CD4-positive, alpha-beta T cell treated with Interleukin-10 for 1 hour (primary cell): ENCODE data around the gene ADAMTS7.
"Not testable (repeated sequence)": the region's sequence is repeated elsewhere in the genome, so short reads cannot be mapped to it uniquely, and the experiment has no call there.

Source experiments
- DNase-seq: peaks from one replicate; pipeline ENCODE4 v3.0.0-alpha.2; 2020

Gene ADAMTS7

GRCh38 chr15:78777953-78778345 is 33.3 kb downstream of the ADAMTS7 start:
- DNase-seq, result not testable (repeated sequence)

GRCh38 chr15:78777290-78777952 is 33.8 kb downstream of the ADAMTS7 start:
- DNase-seq, result not testable (repeated sequence)

- not testable (repeated sequence) for DNase-seq
Observed at GRCh38 chr15:78776046-78776925, 35.0 kb downstream of the ADAMTS7 start.

- no peak for DNase-seq
Observed at GRCh38 chr15:78775472-78775871, 35.8 kb downstream of the ADAMTS7 start.

GRCh38 chr15:78774451-78774990 is 36.7 kb downstream of the ADAMTS7 start:
- DNase-seq, result not testable (repeated sequence)

GRCh38 chr15:78773765-78774450 is 37.4 kb downstream of the ADAMTS7 start:
- not testable (repeated sequence) for DNase-seq

- no peak for DNase-seq
Observed at GRCh38 chr15:78772738-78773137, 38.5 kb downstream of the ADAMTS7 start.

- not testable (repeated sequence) for DNase-seq
Observed at GRCh38 chr15:78771436-78772000, 39.7 kb downstream of the ADAMTS7 start.

- DNase-seq, result not testable (repeated sequence)
Observed at GRCh38 chr15:78771020-78771419, 40.2 kb downstream of the ADAMTS7 start.

- DNase-seq, result not testable (repeated sequence)
Observed at GRCh38 chr15:78769473-78770225, 41.6 kb downstream of the ADAMTS7 start.

GRCh38 chr15:78768531-78769408 is 42.5 kb downstream of the ADAMTS7 start:
- DNase-seq, result no peak

- no peak for DNase-seq
Observed at GRCh38 chr15:78768096-78768495, 43.2 kb downstream of the ADAMTS7 start.

- no peak for DNase-seq
Observed at GRCh38 chr15:78767331-78767951, 43.8 kb downstream of the ADAMTS7 start.

- not testable (repeated sequence) for DNase-seq
Observed at GRCh38 chr15:78766641-78767071, 44.6 kb downstream of the ADAMTS7 start.

GRCh38 chr15:78766041-78766440 is 45.2 kb downstream of the ADAMTS7 start:
- no peak for DNase-seq

- not testable (repeated sequence) for DNase-seq
Observed at GRCh38 chr15:78765154-78765860, 46.0 kb downstream of the ADAMTS7 start.

GRCh38 chr15:78764340-78765153 is 46.7 kb downstream of the ADAMTS7 start:
- DNase-seq, result not testable (repeated sequence)

- DNase-seq, result no peak
Observed at GRCh38 chr15:78763796-78764241, 47.4 kb downstream of the ADAMTS7 start.
